ENCODE measurements around the gene EFCAB5. TPM values are rescaled to one million over a fixed set of nuclear protein-coding genes. Genes with fewer than 3 reads are reported as not detected.

The EFCAB5 gene
- total RNA-seq: under 0.01 and 0.36 TPM in 2 replicates

GRCh38 chr17:29941334-29941733 is at the start of gene EFCAB5:
EFCAB5 (plus strand) TSS chr17:29941634; CDS start chr17:29941797, 163 bp downstream.

GRCh38 chr17:29929533-29930408 is 11.7 kb upstream of the EFCAB5 start, which contains the start of gene SSH2:
SSH2 (minus strand) TSS chr17:29930228; CDS start chr17:29930000, 228 bp downstream.

GRCh38 chr17:30116661-30117551 is 175.5 kb downstream of the EFCAB5 start, which contains the start of gene NSRP1:
NSRP1 (plus strand) TSS chr17:30116816; CDS start chr17:30116844, 28 bp downstream.

Small RNA genes lying within 50 kb of the gene (small RNA-seq; reads per million reads assigned to genes)
- not detected for gene AC104984.5
- not detected for gene RNY4P13

Other genes starting within 250 kb of the EFCAB5 start
- gene SSH2, start 11.4 kb upstream of the EFCAB5 start, total RNA-seq: 16.4 and 16.5 TPM in 2 replicates
- 8.3 and 10.2 TPM in 2 replicates for gene NSRP1, start 175.2 kb downstream of the EFCAB5 start, total RNA-seq